Inferior parietal cortex (tissue), 1 donor: ENCODE measurements around the gene HAPLN3.
A peak's percentile ranks its signal among the peaks of the same experiment; 100 is the strongest.

ENCODE experiments used
- DNase-seq: peaks from one replicate; pipeline ENCODE4 v3.0.0-alpha.2; 2016; ENCODE audit errors: extremely low spot score

HAPLN3 gene

DNA sequence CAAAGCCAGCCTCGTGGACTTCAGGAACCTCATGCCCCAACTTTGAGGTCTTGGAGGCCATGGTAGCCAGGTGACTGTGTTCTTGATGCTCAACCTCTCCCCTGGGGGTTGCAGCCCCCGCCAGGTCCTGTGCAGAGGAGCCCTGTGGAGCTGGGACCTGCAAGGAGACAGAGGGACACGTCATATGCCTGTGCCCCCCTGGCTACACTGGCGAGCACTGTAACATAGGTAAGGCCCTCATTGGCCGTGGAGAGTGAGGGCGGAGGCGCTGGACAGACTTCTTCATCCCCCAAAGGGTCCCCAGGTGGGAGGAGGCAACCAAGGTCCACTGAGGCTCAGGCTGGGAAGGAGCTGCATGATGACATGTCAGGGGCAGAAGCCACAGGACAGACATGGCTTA lies 35.1 kb downstream of the HAPLN3 start:
- DNase-seq, result no peak

DNA sequence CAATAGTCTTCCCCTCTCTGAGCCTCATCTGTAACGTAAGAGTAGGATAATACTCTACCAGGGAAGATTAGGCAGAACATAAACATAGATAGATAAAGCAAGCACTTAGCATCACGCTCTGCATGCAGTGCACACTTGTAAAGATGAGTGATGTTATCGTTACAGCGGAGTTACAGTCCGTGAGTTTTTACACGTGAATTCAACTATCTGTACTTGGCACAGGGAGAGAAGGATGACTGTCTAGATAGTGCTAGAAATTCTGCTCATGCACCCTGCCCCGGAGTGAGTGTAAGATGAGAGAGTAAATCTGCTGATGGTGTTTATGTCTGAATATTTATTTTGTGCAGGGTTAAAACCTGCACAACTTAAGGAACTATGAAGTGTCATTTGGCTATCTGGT lies 35.8 kb downstream of the HAPLN3 start:
- DNase-seq, result no peak

DNA sequence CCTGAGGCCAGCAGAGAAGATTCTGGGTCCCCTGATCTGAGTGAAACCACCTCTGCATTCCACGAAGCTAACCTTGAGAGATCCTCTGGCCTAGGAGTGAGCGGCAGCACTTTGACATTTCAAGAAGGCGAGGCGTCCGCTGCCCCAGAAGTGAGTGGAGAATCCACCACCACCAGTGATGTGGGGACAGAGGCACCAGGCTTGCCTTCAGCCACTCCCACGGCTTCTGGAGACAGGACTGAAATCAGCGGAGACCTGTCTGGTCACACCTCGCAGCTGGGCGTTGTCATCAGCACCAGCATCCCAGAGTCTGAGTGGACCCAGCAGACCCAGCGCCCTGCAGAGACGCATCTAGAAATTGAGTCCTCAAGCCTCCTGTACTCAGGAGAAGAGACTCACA lies 36.4 kb downstream of the HAPLN3 start:
- no peak for DNase-seq

DNA sequence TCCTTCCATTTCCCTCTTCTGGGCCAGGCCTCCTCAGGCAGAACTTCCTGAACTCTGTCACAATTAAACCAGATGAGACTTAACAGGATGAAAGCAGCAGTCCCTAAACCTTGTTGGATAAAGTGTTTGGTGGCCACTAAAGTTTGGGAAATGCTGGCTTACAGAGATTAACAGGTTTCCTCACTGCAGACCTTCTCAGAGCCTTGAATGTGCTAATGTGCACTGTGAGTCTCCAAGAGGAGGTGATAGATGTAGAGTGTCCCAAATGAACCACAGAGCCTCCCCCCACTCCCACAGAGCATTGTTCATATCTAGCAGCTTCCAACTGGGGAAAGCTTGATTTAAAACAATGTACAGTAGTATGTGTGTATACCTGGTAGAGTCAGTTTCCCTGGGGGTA lies 42.9 kb downstream of the HAPLN3 start:
- DNase-seq, result no peak

DNA sequence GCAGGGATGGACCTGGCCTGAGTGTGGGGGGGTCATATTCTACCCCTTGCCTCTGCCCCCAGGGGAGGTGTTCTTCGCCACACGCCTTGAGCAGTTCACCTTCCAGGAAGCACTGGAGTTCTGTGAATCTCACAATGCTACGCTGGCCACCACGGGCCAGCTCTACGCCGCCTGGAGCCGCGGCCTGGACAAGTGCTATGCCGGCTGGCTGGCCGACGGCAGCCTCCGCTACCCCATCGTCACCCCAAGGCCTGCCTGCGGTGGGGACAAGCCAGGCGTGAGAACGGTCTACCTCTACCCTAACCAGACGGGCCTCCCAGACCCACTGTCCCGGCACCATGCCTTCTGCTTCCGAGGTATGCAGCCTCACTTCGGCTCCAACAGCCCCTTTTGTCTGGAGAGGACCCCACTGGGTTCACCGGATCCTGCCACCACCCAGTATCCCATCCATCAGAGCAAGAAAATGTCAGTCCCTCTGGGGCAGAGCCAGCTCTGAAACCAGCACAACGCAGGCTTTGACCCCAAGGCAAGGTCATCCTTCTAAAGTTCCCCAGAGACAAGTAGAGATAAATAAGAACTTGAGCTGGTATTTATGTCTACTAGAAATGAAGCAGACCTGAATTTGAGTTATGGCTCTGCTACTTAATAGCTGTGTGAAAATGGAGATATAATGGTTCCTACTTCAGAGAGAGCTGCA lies 45.8 kb downstream of the HAPLN3 start:
- no peak for DNase-seq

GRCh38 chr15:88848203-88848602 lies 47.1 kb downstream of the HAPLN3 start:
- DNase-seq, result no peak

- no peak for DNase-seq
Measured at GRCh38 chr15:88847144-88847543, 48.2 kb downstream of the HAPLN3 start.

DNA sequence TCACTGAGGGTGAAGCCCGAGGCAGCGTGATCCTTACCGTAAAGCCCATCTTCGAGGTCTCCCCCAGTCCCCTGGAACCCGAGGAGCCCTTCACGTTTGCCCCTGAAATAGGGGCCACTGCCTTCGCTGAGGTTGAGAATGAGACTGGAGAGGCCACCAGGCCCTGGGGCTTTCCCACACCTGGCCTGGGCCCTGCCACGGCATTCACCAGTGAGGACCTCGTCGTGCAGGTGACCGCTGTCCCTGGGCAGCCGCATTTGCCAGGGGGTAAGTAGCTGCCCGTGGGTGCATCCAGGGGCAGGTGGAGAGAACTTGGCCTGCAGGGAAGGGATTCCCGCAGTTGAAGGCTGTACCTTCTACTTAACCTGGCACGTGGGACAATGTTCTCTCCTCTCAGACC lies 49.7 kb downstream of the HAPLN3 start:
- no peak for DNase-seq

DNA sequence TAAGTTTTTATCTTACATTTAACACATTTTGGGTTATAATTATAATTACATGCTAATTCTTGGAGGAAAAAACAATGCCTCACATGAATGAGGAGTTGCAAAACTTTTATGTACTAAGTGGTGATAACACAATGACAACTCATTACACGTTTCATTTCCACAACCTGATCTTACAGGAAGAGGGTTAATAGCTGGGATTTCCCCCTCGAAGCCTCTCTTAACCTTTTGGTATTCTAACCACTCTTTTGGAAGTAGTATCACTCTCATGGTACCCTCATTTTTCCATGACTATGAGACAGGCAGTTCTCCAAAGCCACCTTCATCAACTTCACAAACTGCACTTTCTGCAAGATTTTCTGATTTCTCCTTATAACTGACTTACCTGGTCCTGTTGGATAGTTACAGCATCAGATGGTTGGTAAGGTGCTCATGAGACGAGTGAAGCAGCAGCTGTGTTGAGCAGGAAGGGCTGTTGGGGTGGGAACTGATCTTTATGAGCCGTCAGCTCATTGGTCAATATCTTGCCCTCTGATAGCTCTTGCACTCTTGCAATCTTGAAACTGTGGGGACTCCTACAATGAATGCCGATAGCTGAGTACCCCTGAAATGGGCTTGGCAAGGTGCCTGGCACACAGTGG lies 50.5 kb downstream of the HAPLN3 start:
- no peak for DNase-seq

DNA sequence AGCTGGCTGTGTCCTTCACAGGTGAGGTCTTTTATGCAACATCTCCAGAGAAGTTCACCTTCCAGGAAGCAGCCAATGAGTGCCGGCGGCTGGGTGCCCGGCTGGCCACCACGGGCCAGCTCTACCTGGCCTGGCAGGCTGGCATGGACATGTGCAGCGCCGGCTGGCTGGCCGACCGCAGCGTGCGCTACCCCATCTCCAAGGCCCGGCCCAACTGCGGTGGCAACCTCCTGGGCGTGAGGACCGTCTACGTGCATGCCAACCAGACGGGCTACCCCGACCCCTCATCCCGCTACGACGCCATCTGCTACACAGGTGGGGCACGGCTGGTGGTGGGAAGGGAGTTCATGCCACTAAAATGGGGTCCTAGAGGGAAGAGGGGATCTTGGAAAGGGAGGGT lies 52.0 kb downstream of the HAPLN3 start:
- DNase-seq, result no peak

DNA sequence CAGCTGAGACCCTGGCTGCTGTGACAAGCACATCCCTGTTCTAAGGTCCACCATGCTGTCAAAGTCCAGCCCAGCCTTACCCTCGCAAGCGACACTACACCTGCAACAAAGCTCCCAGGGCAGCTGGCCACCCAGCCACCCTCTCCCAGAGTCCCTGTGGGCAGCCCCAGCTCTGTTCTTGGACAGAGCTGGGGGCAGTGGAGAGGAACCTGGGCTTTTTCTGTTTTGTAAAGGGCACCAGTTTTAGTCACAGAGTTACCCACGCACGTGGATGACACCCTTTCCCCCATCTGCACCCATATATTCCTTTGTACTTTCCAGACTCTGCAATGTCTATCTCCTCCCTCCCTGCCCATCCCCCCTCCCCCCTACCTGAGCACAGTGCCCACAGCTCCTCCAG lies 53.2 kb downstream of the HAPLN3 start:
- no peak for DNase-seq

- DNase-seq, result no peak
Measured at GRCh38 chr15:88841236-88841635, 54.1 kb downstream of the HAPLN3 start.

GRCh38 chr15:88839961-88840360 lies 55.4 kb downstream of the HAPLN3 start:
- no peak for DNase-seq

- no peak for DNase-seq
Measured at GRCh38 chr15:88839146-88839545, 56.2 kb downstream of the HAPLN3 start.

DNA sequence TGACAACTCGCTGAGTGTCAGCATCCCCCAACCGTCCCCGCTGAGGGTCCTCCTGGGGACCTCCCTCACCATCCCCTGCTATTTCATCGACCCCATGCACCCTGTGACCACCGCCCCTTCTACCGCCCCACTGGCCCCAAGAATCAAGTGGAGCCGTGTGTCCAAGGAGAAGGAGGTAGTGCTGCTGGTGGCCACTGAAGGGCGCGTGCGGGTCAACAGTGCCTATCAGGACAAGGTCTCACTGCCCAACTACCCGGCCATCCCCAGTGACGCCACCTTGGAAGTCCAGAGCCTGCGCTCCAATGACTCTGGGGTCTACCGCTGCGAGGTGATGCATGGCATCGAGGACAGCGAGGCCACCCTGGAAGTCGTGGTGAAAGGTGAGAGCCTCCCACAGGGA lies 56.7 kb downstream of the HAPLN3 start:
- DNase-seq, result no peak

DNA sequence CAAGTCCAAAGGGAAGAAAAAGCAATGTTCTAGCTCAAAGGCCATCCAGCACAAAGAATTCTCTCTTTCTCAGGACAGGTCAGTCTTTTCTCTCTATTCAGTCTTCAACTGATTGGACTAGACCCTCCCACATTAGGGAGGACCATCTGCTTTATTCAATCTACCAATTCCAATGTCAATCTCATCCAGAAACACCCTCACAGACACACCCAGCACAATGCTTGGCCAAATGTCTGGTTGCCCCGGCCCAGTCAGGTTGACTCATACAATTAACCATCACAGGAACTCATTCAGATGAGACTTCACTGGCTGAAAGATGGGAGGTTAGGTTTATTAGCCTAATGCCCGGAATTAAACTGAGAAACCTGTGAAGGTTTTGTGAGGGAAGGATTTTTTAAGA lies 59.7 kb downstream of the HAPLN3 start:
- no peak for DNase-seq

DNA sequence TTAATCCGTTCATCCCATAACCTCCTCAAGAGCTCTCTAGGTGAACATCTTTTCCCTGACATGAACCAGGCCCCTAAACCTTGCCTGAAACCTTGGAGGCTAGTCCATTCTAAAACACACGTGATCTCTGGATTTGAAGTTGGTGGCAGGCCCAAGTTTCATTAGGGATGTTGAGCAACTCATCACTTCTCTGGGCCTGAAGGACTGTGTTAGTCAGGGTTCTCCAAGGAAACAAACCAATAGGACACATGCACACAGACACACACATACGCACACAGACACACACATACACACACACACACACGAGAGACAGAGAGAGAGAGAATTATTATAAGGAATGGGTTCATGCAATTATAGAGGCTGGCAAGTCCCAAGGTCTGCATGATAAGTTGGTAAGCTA lies 60.2 kb downstream of the HAPLN3 start:
- no peak for DNase-seq

GRCh38 chr15:88834211-88834812 lies 61.0 kb downstream of the HAPLN3 start:
- peak; percentile 40 for DNase-seq

DNA sequence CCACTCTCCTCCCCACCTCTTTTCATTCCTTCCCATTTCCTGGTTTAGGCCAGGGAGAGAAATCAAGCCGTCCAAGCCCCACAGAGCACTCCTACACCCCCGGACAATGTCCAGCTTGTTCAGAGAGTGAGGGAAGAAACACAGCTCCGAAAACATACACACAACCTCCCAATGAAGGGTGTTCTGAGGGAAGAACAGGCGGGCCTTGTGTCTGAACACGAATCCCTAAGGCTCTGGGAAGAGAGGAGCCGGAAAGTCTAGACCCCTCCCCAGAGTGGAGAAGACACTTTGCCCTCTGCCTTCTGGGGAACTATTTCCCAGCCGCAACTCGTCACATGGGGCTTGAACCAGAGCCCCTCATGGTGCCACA lies 61.6 kb downstream of the HAPLN3 start:
- DNase-seq, result no peak

DNA sequence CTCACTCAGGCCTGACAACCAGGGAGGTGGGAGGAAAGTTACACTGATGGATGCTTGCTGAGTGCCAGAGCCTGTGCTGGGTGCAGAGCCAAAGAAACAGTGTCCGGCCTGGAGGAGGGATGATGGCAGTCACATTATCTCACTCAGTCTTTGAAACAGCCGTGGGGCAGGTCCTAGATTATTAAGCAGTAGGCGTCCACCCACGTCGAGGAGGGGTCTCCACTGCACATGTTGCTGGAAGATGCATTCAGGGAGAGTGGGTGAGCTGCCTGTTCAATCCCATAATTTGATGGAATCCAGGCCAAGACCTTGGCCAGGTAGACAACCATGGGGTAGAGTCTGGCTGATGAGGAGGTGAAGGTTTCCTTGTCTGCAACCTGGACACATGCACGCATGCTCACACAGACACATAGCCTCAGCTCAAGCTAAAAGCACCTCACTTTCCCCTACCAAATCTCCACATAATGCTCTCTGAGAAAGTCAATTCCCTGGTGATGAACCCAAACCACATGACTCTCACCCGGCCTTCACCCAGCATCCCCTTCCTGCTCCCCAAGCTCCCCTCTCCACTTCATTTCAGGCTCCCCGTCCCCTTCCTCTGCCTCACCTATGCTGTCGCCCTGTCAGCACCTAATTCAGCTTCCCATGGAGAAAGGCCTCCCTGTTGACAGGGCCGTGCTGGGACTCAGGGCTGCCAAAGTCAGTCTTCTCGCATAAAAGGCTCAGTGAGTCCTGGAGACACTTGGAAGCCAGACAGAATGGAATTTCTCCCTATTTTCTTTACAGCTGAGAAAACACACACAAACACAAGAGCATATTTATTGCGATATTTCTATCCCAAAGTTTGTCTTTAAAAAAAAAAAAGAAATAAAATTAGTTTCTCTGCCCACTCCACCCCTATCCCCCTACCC lies 62.3 kb downstream of the HAPLN3 start:
- no peak for DNase-seq

DNA sequence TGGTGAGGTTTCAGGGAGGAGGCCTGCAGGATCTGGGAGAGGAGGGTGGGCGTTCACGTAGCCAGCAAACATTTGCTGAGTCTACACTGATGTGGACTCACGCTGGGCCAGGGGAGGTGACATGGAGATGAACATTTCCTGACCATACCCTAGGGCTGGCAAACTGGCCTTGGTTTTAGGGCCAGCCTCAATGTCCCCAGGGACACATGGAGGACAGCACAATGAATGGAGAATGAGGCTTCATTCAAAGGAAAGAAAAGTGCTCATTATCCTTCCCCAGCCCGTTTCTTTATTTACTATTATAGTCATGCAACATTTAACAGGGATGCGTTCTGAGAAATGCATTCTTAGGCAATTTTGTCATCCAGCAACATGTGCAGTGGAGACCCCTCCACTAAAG lies 65.3 kb downstream of the HAPLN3 start:
- no peak for DNase-seq

GRCh38 chr15:88828791-88829190 lies 66.6 kb downstream of the HAPLN3 start:
- DNase-seq, result no peak
